Measurements from ENCODE around the gene PRKAB1.

PRKAB1 gene

DNA sequence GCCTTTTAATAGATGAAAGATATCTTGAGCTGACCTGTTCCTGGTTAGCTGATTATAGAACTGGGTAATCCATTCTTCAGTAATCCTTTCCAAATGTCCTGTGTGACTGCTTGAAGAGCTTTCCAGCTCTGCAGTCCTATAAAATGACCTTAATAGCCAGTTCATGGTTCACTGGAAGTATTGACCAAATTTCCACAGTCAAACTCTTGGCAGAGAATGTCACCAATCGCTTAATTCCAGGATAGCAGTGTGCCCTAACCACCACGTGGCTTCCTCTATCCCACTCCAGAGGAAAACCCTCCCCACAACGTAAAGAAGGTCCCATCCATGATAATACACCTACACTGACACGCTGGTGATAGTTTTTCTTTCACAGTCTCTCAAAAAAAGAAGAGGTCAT, 17.4 kb downstream of the PRKAB1 start:
- Histone ChIP-seq H3K4me2 (ENCODE audit: low read depth, low read length) (no peak overlapping the region), H3K4me1 (ENCODE audit: low read length) (0 out of 2 replicates have a peak, but pooled peaks cover 4% of the 10 kb centered on the region), H4K20me1 (ENCODE audit: insufficient read depth, low read length) (no peaks in the 10 kb centered on the region), H3K79me2 (ENCODE audit: low read length) (no peaks in the 10 kb centered on the region), H3K27me3 (replicated peaks; ENCODE audit: insufficient read depth, low read length) (no peaks in the 10 kb centered on the region), H3K9ac (ENCODE audit: low read length) (no peak overlapping the region), H3F3A (ENCODE audit: insufficient read depth, low read length) (0 out of 2 replicates have a peak, but pooled peaks cover 3% of the 10 kb centered on the region), H3K9me3 (replicated peaks; ENCODE audit: insufficient read depth, low read length) (no peaks in the 10 kb centered on the region), H3K27ac (ENCODE audit: low read length) (no peak overlapping the region), H3K36me3 (replicated peaks; ENCODE audit: insufficient read depth, low read length) (no peaks in the 10 kb centered on the region), H3K4me3 (ENCODE audit: low read length) (no peak overlapping the region), H2AFZ (ENCODE audit: low read length) (no peak overlapping the region), H3K9me2 (replicated peaks; ENCODE audit: insufficient read depth, low read length) (no peaks in the 10 kb centered on the region)
- DNase-seq, result no peak
- TF ChIP-seq, protein P1, sequence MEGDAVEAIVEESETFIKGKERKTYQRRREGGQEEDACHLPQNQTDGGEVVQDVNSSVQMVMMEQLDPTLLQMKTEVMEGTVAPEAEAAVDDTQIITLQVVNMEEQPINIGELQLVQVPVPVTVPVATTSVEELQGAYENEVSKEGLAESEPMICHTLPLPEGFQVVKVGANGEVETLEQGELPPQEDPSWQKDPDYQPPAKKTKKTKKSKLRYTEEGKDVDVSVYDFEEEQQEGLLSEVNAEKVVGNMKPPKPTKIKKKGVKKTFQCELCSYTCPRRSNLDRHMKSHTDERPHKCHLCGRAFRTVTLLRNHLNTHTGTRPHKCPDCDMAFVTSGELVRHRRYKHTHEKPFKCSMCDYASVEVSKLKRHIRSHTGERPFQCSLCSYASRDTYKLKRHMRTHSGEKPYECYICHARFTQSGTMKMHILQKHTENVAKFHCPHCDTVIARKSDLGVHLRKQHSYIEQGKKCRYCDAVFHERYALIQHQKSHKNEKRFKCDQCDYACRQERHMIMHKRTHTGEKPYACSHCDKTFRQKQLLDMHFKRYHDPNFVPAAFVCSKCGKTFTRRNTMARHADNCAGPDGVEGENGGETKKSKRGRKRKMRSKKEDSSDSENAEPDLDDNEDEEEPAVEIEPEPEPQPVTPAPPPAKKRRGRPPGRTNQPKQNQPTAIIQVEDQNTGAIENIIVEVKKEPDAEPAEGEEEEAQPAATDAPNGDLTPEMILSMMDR (IDR thresholded peaks at IDR 0.05; ENCODE audit: low read length), result no peak
- TF ChIP-seq EZH2phosphoT487 (IDR thresholded peaks at IDR 0.05; ENCODE audit: low read length) (no peak), EZH2 (optimal IDR thresholded peaks at IDR 0.05; ENCODE audit: low read depth, low read length) (no peak)

GRCh38 chr12:119686355-119686754, 18.4 kb downstream of the PRKAB1 start:
- Histone ChIP-seq H3K4me2 (ENCODE audit: low read depth, low read length) (no peak overlapping the region), H3K9me2 (replicated peaks; ENCODE audit: insufficient read depth, low read length) (no peaks in the 10 kb centered on the region), H3K36me3 (replicated peaks; ENCODE audit: insufficient read depth, low read length) (no peaks in the 10 kb centered on the region), H3K9ac (ENCODE audit: low read length) (no peak overlapping the region), H2AFZ (ENCODE audit: low read length) (no peak overlapping the region), H4K20me1 (ENCODE audit: insufficient read depth, low read length) (no peaks in the 10 kb centered on the region), H3K9me3 (replicated peaks; ENCODE audit: insufficient read depth, low read length) (no peaks in the 10 kb centered on the region), H3K79me2 (ENCODE audit: low read length) (no peaks in the 10 kb centered on the region), H3K27ac (ENCODE audit: low read length) (no peak overlapping the region), H3F3A (ENCODE audit: insufficient read depth, low read length) (0 out of 2 replicates have a peak, but pooled peaks cover 3% of the 10 kb centered on the region), H3K27me3 (replicated peaks; ENCODE audit: insufficient read depth, low read length) (no peaks in the 10 kb centered on the region), H3K4me3 (ENCODE audit: low read length) (no peak overlapping the region), H3K4me1 (ENCODE audit: low read length) (0 out of 2 replicates have a peak, but pooled peaks cover 4% of the 10 kb centered on the region)
- TF ChIP-seq EZH2phosphoT487 (IDR thresholded peaks at IDR 0.05; ENCODE audit: low read length), result no peak
- TF ChIP-seq, protein P1 (IDR thresholded peaks at IDR 0.05; ENCODE audit: low read length), result no peak
- TF ChIP-seq EZH2 (optimal IDR thresholded peaks at IDR 0.05; ENCODE audit: low read depth, low read length), result no peak
- DNase-seq, result no peak

DNA sequence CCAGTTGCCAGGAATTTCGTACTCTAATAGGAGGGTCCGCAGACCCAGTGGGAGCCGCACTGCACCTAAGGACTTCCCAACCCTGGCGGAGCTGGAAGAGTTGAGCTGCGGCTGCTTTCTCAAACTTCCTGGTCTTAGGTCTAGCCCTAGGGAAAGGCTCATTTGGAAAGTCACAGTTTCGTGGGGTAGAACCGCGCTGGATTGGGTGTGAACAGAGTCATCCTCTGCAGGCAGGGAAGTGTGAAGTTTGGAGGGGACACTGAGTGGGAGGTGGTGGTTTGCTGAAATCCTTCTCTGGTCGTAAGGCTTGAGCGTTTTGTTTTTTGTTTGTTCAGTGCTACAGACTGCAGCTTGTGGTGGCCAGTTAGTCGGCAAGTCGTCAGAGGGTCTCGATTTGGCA, 18.8 kb downstream of the PRKAB1 start:
- no peak overlapping the region for H3K27ac ChIP-seq (ENCODE audit: low read length)
- H2AFZ ChIP-seq (ENCODE audit: low read length), result no peak overlapping the region
- H3F3A ChIP-seq (ENCODE audit: insufficient read depth, low read length), result 0 out of 2 replicates have a peak, but pooled peaks cover 3% of the 10 kb centered on the region
- no peaks in the 10 kb centered on the region for H4K20me1 ChIP-seq (ENCODE audit: insufficient read depth, low read length)
- H3K4me2 ChIP-seq (ENCODE audit: low read depth, low read length), result no peak overlapping the region
- no peaks in the 10 kb centered on the region for H3K27me3 ChIP-seq (replicated peaks; ENCODE audit: insufficient read depth, low read length)
- H3K4me3 ChIP-seq (ENCODE audit: low read length), result no peak overlapping the region
- no peak overlapping the region for H3K9ac ChIP-seq (ENCODE audit: low read length)
- no peaks in the 10 kb centered on the region for H3K9me3 ChIP-seq (replicated peaks; ENCODE audit: insufficient read depth, low read length)
- H3K36me3 ChIP-seq (replicated peaks; ENCODE audit: insufficient read depth, low read length), result no peaks in the 10 kb centered on the region
- no peak for DNase-seq
- TF ChIP-seq EZH2phosphoT487 (IDR thresholded peaks at IDR 0.05; ENCODE audit: low read length) (no peak), EZH2 (optimal IDR thresholded peaks at IDR 0.05; ENCODE audit: low read depth, low read length) (no peak)
- TF ChIP-seq, protein P1 (IDR thresholded peaks at IDR 0.05; ENCODE audit: low read length), result no peak
- H3K9me2 ChIP-seq (replicated peaks; ENCODE audit: insufficient read depth, low read length), result no peaks in the 10 kb centered on the region
- H3K4me1 ChIP-seq (ENCODE audit: low read length), result 0 out of 2 replicates have a peak, but pooled peaks cover 4% of the 10 kb centered on the region
- no peaks in the 10 kb centered on the region for H3K79me2 ChIP-seq (ENCODE audit: low read length)
